HTERT RPE-1 (cell line): Measurements from ENCODE around the gene CADM3.

ENCODE experiments used
- in situ Hi-C: fragments of 300-500 bp; cut with MboI; formaldehyde crosslinking; loops from 4 replicates; pipeline ENCODE4 v1.14.3; 2020; ENCODE audit warnings: low sequenced_read_pairs

CADM3 gene

GRCh38 chr1:159172614-159173291, 1.3 kb downstream of the CADM3 start:
- in situ Hi-C loops: no loop called here

- in situ Hi-C loops: no loop called here
Observed at GRCh38 chr1:159173320-159173719, 1.9 kb downstream of the CADM3 start.

DNA sequence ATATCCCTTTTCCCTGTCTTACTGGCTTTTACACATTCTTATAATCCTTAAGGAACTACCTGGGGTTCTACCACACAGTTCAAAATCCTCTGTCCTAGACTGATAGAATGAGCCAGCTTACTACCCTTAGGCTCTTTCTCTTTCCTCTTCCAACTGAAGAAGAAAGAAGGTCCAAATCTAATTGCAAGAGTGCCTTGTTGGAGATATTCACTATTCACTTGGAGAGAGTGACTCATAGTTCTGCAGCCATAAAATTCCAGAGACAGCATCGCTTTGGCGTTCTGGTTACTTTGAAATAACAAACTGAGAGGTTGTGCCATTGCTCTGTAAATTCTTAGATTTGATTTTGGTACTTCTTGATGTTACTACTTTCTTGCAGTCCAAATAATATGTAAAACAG, 4.2 kb downstream of the CADM3 start:
- in situ Hi-C loops: no loop called here

DNA sequence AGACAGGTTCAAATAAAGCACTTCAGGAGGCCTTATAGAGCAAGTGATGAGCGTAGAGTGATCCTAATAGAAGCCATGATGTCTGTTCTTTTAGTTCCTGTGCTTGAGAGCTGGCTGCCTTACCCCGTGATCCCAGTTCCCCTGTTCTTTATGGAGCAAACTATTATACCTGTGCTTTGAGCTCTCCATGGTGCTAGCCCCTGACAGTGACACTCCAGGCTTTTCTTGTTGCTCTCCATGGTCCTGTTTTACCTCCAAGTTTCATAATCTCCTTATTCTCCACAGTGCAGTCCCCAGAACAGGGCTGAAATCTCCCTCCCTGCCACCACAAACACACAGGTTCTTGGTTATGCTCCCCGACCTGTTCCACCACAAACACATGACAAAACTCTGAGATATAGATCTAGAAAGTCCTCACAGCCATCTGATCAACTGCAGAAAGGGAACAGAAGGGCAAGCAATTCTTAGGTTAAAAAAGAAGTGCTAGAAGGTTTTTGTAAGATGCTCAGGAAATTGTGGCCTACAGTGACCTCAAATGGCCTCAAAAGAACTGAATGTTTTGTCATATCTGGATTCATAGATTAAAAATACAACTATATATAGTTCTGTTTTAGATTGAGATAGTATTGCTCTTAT, 6.0 kb downstream of the CADM3 start:
- in situ Hi-C loops: no loop called here

- in situ Hi-C loops: no loop called here
Observed at GRCh38 chr1:159179906-159180305, 8.5 kb downstream of the CADM3 start.

DNA sequence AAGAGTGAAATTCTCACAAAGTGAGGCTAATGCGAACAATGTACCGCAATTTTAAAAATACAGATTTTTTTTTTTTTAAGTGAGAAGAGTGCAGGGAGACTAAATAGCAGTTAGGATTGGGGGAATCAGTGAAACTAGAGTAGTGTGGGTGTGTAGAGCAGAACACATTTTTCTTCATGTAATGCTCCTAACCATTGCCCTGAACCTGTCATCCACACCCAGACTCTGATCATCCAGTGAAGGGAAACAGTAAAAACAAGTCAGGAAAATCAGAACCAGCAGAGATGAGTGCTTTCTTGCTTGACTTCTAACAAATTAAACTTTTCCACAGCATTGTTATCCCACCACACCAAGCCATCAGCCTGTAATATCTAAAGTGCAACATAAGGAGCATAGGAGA, 9.1 kb downstream of the CADM3 start:
- in situ Hi-C loops: no loop called here

GRCh38 chr1:159181328-159182024, 10.1 kb downstream of the CADM3 start:
- in situ Hi-C loops: no loop called here

GRCh38 chr1:159184201-159184600, 12.8 kb downstream of the CADM3 start:
- in situ Hi-C loops: no loop called here

- in situ Hi-C loops: no loop called here
Observed at GRCh38 chr1:159185121-159185520, 13.7 kb downstream of the CADM3 start.

GRCh38 chr1:159187033-159187432, 15.6 kb downstream of the CADM3 start:
- in situ Hi-C loops: no loop called here

- in situ Hi-C loops: no loop called here
Observed at GRCh38 chr1:159187647-159188374, 16.4 kb downstream of the CADM3 start.

- in situ Hi-C loops: no loop called here
Observed at GRCh38 chr1:159188375-159188788, 17.0 kb downstream of the CADM3 start.

- in situ Hi-C loops: no loop called here
Observed at GRCh38 chr1:159190441-159190840, 19.0 kb downstream of the CADM3 start.

- in situ Hi-C loops: no loop called here
Observed at GRCh38 chr1:159196543-159196942, 25.1 kb downstream of the CADM3 start.

DNA sequence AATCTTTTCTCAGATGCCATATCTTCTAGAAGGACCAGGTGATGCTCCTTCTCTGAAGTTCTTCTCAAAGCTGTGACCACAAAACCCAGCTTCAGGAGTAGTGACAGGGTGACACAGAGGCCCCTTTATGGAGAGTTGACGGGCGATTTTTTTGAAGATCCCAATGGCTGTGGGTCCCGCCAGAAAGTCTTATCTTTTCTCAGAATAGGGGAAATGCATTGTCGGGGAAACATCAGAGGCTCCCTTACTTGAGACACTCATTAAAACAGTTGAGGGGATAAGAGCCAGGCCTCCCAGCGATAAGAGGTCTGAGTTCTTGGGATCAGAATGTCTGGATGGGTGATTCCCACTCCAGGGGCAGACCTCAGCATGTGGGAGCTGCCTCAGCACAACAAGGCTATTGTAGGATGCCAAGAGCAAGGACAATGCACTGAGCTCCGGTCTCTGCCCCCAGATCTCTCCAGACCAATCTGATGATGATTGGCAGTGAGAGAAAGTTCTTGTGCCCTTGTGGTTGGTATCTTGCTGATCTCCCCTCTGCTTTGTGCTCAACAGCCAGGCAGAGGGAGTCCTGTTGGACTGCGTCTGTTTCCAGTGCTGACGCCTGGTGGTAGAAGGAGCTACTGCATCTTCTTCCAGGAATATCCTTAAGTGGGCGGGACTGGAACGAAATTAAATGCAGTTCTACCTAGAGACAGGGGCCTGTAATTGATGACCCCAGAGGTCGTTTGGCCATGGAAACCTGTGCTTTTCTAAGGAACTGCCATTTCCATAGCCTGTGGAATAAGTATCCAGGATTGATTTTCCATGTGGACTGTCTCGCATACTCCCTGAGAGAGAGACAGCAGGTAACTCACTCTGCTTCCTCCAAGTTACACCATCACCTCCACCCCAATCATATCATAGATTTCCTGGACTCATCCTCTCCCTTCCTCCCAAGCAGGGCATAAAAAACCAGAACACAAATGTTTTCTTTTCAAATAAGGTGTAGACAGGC, 26.4 kb downstream of the CADM3 start:
- in situ Hi-C loops: no loop called here

GRCh38 chr1:159199901-159200300, 28.5 kb downstream of the CADM3 start:
- in situ Hi-C loops: no loop called here

- in situ Hi-C loops: no loop called here
Observed at GRCh38 chr1:159200769-159201168, 29.4 kb downstream of the CADM3 start.

DNA sequence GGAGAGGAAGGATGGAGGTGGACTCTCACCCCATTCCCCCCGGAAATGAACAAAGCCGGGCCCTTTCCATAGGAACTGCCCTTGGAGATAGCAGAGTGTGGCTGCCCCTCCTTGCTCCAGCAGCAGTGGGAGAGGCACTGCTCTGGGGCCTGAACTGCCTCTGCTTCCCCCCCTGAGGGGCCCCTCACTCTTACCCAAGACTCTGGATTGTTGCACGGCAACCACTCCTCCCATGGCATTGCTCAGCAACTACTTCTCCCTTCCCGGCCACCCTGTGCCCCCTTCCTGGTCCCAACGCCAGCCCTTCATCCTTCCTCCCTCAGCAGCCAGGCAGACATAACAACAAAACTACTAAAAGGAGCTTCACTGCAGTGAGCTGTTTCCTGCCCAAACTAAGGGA, 30.2 kb downstream of the CADM3 start:
- in situ Hi-C loops: no loop called here

DNA sequence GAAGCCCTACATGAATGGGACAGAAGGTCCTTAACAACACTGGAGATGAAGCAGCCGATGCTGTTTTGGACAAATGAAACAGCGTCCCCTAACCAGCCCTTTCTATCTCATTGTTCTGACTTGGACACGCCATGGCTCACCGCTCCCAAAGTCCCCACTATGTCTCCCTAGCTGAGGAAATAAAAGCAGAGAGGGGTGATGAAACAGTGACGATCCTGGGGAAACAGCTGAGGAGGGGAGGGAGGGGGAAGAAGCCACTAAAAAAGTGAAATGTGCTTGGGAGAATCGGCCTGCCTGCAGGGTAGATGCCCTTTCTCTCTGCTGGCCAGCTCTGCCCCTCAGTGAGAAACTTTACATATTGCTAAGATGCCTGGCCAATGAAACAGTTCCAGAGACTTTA, 32.2 kb downstream of the CADM3 start:
- in situ Hi-C loops: no loop called here
